ENCODE results near the gene ZFC3H1. TPM values are rescaled to one million over a fixed set of nuclear protein-coding genes. Genes with fewer than 3 reads are reported as not detected.

The ZFC3H1 gene
- total and polyA plus RNA-seq, 2 donors (not counting 3 experiments of a cell fraction or from before 2014, with no cell fraction given): 23.6 to 60.4 TPM

DNA sequence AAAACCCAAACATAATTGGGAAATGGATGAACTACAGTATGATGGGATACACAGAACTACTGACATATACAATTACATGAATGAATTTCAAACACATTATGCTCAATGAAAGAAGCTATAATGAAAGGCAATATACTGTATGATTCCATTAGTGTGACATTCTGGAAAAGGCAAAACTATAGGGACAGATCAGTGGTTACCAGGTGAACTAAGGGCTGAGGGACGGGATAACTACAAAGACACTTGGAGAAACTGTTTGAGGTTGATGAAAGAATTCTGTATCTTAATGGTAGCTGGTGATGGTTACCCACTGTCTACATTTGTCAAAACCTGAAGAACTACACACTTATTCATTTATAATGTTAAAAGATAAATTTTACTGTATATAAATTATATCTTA lies 7.7 kb downstream of the ZFC3H1 start:
- Histone ChIP-seq H3K4me1 (ENCODE audit: control insufficient read depth, extremely low read depth, insufficient read depth, low read length) (peaks cover 5% of the 10 kb centered on the region), H3K4me3 (replicated peaks in 1 of 3; ENCODE audit: insufficient read depth in 1 of 3, low read depth in 1 of 3, low read length in 3 of 3) (no peak overlapping the region), H3K4me2 (ENCODE audit: insufficient read depth, low read length) (peak overlapping the region; percentile 47), H3K27ac (ENCODE audit: insufficient read depth, low read depth, low read length) (no peak overlapping the region), H3K9ac (replicated peaks; ENCODE audit: extremely low read depth, insufficient read depth, low read length) (no peak overlapping the region), H4K20me1 (replicated peaks; ENCODE audit: control insufficient read depth, extremely low read depth, insufficient read depth, low read length) (peaks cover 4% of the 10 kb centered on the region), H3K9me3 (replicated peaks; ENCODE audit: control insufficient read depth, insufficient read depth, low read length) (no peaks in the 10 kb centered on the region), H3K27me3 (ENCODE audit: control insufficient read depth in 2 of 2, insufficient read depth in 2 of 2, low read length in 2 of 2) (no peaks in the 10 kb centered on the region), H2AFZ (ENCODE audit: low read depth, low read length) (no peak overlapping the region), H3K36me3 (ENCODE audit: control insufficient read depth in 2 of 2, extremely low read depth in 1 of 2, insufficient read depth in 2 of 2, low read length in 2 of 2) (peaks cover 1 to 28% of the 10 kb centered on the region in 2 experiments), H3K9me1 (replicated peaks; ENCODE audit: control insufficient read depth, extremely low read depth, insufficient read depth, low read length) (no peaks in the 10 kb centered on the region), H3K79me2 (ENCODE audit: control insufficient read depth, insufficient read depth, low read length) (peaks cover 95% of the 10 kb centered on the region)
- no peak for DNase-seq (ENCODE audit: low read depth, low spot score)
- no TSS peak for BruUV-seq (replicated peaks)
- ChIA-PET POLR2A (interaction anchor here (0.8 kb wide), 1 partner anchor 8 kb away, joined by 3 read pairs; the partner anchor contains the start of gene THAP2), CTCF (interaction anchor here (0.8 kb wide), 1 partner anchor 19 kb away, joined by 3 read pairs; no protein-coding TSS in a partner anchor)
- TF ChIP-seq MAX (IDR thresholded peaks at IDR 0.05; ENCODE audit: insufficient read depth, insufficient read length): no peak
- no peak for TF ChIP-seq GATA2 (IDR thresholded peaks at IDR 0.05; ENCODE audit: insufficient read depth, insufficient read length, low read depth, low read length)
- TF ChIP-seq EZH2 (IDR thresholded peaks at IDR 0.05; ENCODE audit: borderline replicate concordance, low read depth, low read length, severe bottlenecking): no peak
- TF ChIP-seq MYC (IDR thresholded peaks at IDR 0.05; ENCODE audit: low read depth, low read length): no peak
- TF ChIP-seq POLR2A (IDR thresholded peaks at IDR 0.05; ENCODE audit: low read depth, low read length): no peak
- no peak for TF ChIP-seq JUN (IDR thresholded peaks at IDR 0.05; ENCODE audit: borderline replicate concordance, insufficient read depth, insufficient read length, low read depth)
- dilution Hi-C loops (cut with MboI; ENCODE audit: extremely low pct_ligation_motif_present, low sequenced_read_pairs) (no loop called here), intact Hi-C loops (cut with micrococcal nuclease) (no loop called here)
- FAIRE-seq: no peak

DNA sequence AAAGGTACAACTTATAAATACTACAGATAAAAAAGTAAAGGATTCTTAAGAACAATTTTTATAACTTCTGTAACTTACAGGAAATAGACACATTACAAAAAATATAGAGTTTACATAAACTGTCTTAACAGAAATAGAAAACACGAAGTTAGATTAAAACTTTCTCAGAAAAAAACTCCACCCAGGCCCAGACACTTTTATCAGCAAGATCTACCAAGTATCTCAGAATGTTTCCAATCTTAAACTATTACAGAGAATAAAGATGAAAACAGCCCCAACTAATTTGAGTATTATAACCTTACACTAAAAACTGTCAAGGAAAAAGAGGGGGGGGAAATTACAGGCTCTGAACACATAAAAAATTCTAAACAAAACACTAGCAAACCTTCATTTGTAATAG lies 8.2 kb downstream of the ZFC3H1 start:
- FAIRE-seq (no peak), DNase-seq (ENCODE audit: low read depth, low spot score) (no peak)
- H3K9me1 ChIP-seq (replicated peaks; ENCODE audit: control insufficient read depth, extremely low read depth, insufficient read depth, low read length): no peaks in the 10 kb centered on the region
- dilution Hi-C loops (cut with MboI; ENCODE audit: extremely low pct_ligation_motif_present, low sequenced_read_pairs) (no loop called here), intact Hi-C loops (cut with micrococcal nuclease) (no loop called here)
- no peaks in the 10 kb centered on the region for H3K9me3 ChIP-seq (replicated peaks; ENCODE audit: control insufficient read depth, insufficient read depth, low read length)
- H3K9ac ChIP-seq (replicated peaks; ENCODE audit: extremely low read depth, insufficient read depth, low read length): no peak overlapping the region
- POLR2A ChIA-PET: interaction anchor here (0.8 kb wide), 1 partner anchor 9 kb away, joined by 3 read pairs; the partner anchor contains the start of gene THAP2
- BruUV-seq (replicated peaks): no TSS peak
- H3K79me2 ChIP-seq (ENCODE audit: control insufficient read depth, insufficient read depth, low read length): peaks cover 96% of the 10 kb centered on the region
- H3K4me3 ChIP-seq (replicated peaks in 1 of 3; ENCODE audit: insufficient read depth in 1 of 3, low read depth in 1 of 3, low read length in 3 of 3): no peak overlapping the region
- H3K27me3 ChIP-seq (ENCODE audit: control insufficient read depth in 2 of 2, insufficient read depth in 2 of 2, low read length in 2 of 2): no peaks in the 10 kb centered on the region
- H4K20me1 ChIP-seq (replicated peaks; ENCODE audit: control insufficient read depth, extremely low read depth, insufficient read depth, low read length): peaks cover 4% of the 10 kb centered on the region
- peak overlapping the region; percentile 47 for H3K4me2 ChIP-seq (ENCODE audit: insufficient read depth, low read length)
- CTCF ChIA-PET: interaction anchor here (0.8 to 2.9 kb wide), 2 partner anchors 19 kb away, joined by 3 to 12 read pairs; no protein-coding TSS in a partner anchor
- peaks cover 5% of the 10 kb centered on the region for H3K4me1 ChIP-seq (ENCODE audit: control insufficient read depth, extremely low read depth, insufficient read depth, low read length)
- TF ChIP-seq MAX (IDR thresholded peaks at IDR 0.05; ENCODE audit: insufficient read depth, insufficient read length): no peak
- TF ChIP-seq, protein P1, sequence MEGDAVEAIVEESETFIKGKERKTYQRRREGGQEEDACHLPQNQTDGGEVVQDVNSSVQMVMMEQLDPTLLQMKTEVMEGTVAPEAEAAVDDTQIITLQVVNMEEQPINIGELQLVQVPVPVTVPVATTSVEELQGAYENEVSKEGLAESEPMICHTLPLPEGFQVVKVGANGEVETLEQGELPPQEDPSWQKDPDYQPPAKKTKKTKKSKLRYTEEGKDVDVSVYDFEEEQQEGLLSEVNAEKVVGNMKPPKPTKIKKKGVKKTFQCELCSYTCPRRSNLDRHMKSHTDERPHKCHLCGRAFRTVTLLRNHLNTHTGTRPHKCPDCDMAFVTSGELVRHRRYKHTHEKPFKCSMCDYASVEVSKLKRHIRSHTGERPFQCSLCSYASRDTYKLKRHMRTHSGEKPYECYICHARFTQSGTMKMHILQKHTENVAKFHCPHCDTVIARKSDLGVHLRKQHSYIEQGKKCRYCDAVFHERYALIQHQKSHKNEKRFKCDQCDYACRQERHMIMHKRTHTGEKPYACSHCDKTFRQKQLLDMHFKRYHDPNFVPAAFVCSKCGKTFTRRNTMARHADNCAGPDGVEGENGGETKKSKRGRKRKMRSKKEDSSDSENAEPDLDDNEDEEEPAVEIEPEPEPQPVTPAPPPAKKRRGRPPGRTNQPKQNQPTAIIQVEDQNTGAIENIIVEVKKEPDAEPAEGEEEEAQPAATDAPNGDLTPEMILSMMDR (IDR thresholded peaks at IDR 0.05; ENCODE audit: extremely low read depth in 1 of 2, insufficient read depth in 1 of 2, low read depth in 1 of 2, low read length in 2 of 2): no peak
- TF ChIP-seq GATA2 (IDR thresholded peaks at IDR 0.05; ENCODE audit: insufficient read depth, insufficient read length, low read depth, low read length): no peak
- no peak for TF ChIP-seq EZH2 (IDR thresholded peaks at IDR 0.05; ENCODE audit: borderline replicate concordance, low read depth, low read length, severe bottlenecking)
- TF ChIP-seq JUN (IDR thresholded peaks at IDR 0.05; ENCODE audit: borderline replicate concordance, insufficient read depth, insufficient read length, low read depth): no peak
- TF ChIP-seq POLR2AphosphoS5 (IDR thresholded peaks at IDR 0.05; ENCODE audit: insufficient read depth, low read depth, low read length): no peak
- no peak for TF ChIP-seq POLR2A (IDR thresholded peaks at IDR 0.05; ENCODE audit: low read depth, low read length)
- no peak for TF ChIP-seq FOS (IDR thresholded peaks at IDR 0.05; ENCODE audit: borderline replicate concordance, insufficient read depth, low read length)
- TF ChIP-seq MYC (IDR thresholded peaks at IDR 0.05; ENCODE audit: low read depth, low read length): no peak
- H3K36me3 ChIP-seq (ENCODE audit: control insufficient read depth in 2 of 2, extremely low read depth in 1 of 2, insufficient read depth in 2 of 2, low read length in 2 of 2): peaks cover 1 to 28% of the 10 kb centered on the region in 2 experiments
- H2AFZ ChIP-seq (ENCODE audit: low read depth, low read length): no peak overlapping the region
- H3K27ac ChIP-seq (ENCODE audit: insufficient read depth, low read depth, low read length): no peak overlapping the region
